ENCODE results near the gene ZZZ3. TPM values are rescaled to one million over a fixed set of nuclear protein-coding genes. Genes with fewer than 3 reads are reported as not detected.

Gene ZZZ3
- total and polyA plus RNA-seq, 2 donors (not counting 1 experiment from before 2014, with no cell fraction given), result 14.4 to 65.7 TPM

GRCh38 chr1:77643456-77643855, 39.0 kb downstream of the ZZZ3 start:
- peaks cover 4% of the 10 kb centered on the region for H3K9me3 Mint-ChIP-seq (ENCODE audit: insufficient read depth)
- H3K9ac ChIP-seq (ENCODE audit: low read length), result no peak overlapping the region
- H3K4me2 ChIP-seq (replicated peaks; ENCODE audit: low read depth, low read length, poor library complexity, severe bottlenecking), result no peak overlapping the region
- WGBS (ENCODE audit: insufficient coverage), result no CpG with 5 or more reads among the region's 2 CpGs
- peaks cover 5% of the 10 kb centered on the region for H3K4me1 Mint-ChIP-seq
- H3K27me3 ChIP-seq (replicated peaks in 1 of 4; ENCODE audit: control extremely low read depth in 1 of 4, control insufficient read depth in 3 of 4, insufficient read depth in 4 of 4, low read length in 3 of 4), result no peaks in the 10 kb centered on the region
- H3K27ac ChIP-seq (ENCODE audit: low read length in 2 of 2), result no peak overlapping the region
- H3K27me3 Mint-ChIP-seq, result no peaks in the 10 kb centered on the region
- no peak for DNase-seq
- intact Hi-C loops (cut with micrococcal nuclease), result no loop called here
- H3K27ac Mint-ChIP-seq, result no peak overlapping the region
- H3K36me3 ChIP-seq (replicated peaks in 1 of 2; ENCODE audit: control extremely low read depth in 1 of 2, control insufficient read depth in 1 of 2, extremely low read depth in 1 of 2, insufficient read depth in 2 of 2, low read length in 1 of 2), result peaks cover 7 to 26% of the 10 kb centered on the region in 2 experiments
- CTCF ChIA-PET, result no interaction called here
- H4K20me1 ChIP-seq (ENCODE audit: control insufficient read depth, insufficient read depth, low read length, poor library complexity, severe bottlenecking), result peaks cover 44% of the 10 kb centered on the region
- H3K4me3 ChIP-seq (ENCODE audit: control extremely low read depth in 1 of 5, extremely low read depth in 1 of 5, insufficient read depth in 1 of 5, low read depth in 2 of 5, low read length in 4 of 5), result no peak overlapping the region
- POLR2A ChIA-PET, result no interaction called here
- H3K4me3 Mint-ChIP-seq, result no peak overlapping the region
- H3K9me3 ChIP-seq (ENCODE audit: control extremely low read depth in 1 of 3, control insufficient read depth in 2 of 3, insufficient read depth in 1 of 3, low read length in 2 of 3), result peaks cover 0 to 13% (median under 1%) of the 10 kb centered on the region in 3 donors
- no peaks in the 10 kb centered on the region for H3K4me1 ChIP-seq (ENCODE audit: control insufficient read depth in 2 of 2, insufficient read depth in 2 of 2, low read length in 2 of 2)
- H3K79me2 ChIP-seq (ENCODE audit: control insufficient read depth, insufficient read depth, low read length), result peaks cover 71% of the 10 kb centered on the region
- TF ChIP-seq EZH2 (IDR thresholded peaks at IDR 0.05; ENCODE audit: borderline replicate concordance, insufficient read depth, low read depth, low read length, poor library complexity, severe bottlenecking), result no peak
- TF ChIP-seq, protein P1, sequence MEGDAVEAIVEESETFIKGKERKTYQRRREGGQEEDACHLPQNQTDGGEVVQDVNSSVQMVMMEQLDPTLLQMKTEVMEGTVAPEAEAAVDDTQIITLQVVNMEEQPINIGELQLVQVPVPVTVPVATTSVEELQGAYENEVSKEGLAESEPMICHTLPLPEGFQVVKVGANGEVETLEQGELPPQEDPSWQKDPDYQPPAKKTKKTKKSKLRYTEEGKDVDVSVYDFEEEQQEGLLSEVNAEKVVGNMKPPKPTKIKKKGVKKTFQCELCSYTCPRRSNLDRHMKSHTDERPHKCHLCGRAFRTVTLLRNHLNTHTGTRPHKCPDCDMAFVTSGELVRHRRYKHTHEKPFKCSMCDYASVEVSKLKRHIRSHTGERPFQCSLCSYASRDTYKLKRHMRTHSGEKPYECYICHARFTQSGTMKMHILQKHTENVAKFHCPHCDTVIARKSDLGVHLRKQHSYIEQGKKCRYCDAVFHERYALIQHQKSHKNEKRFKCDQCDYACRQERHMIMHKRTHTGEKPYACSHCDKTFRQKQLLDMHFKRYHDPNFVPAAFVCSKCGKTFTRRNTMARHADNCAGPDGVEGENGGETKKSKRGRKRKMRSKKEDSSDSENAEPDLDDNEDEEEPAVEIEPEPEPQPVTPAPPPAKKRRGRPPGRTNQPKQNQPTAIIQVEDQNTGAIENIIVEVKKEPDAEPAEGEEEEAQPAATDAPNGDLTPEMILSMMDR (IDR thresholded peaks at IDR 0.05), result no peak
- no peak for ATAC-seq (ENCODE audit: low read depth)
- no peak overlapping the region for H2AFZ ChIP-seq (ENCODE audit: insufficient read depth, low read depth, low read length, poor library complexity, severe bottlenecking)

GRCh38 chr1:77642941-77643340, 39.5 kb downstream of the ZZZ3 start:
- H4K20me1 ChIP-seq (ENCODE audit: control insufficient read depth, insufficient read depth, low read length, poor library complexity, severe bottlenecking), result peaks cover 38% of the 10 kb centered on the region
- no peaks in the 10 kb centered on the region for H3K27me3 ChIP-seq (replicated peaks in 1 of 4; ENCODE audit: control extremely low read depth in 1 of 4, control insufficient read depth in 3 of 4, insufficient read depth in 4 of 4, low read length in 3 of 4)
- H3K9me3 ChIP-seq (ENCODE audit: control extremely low read depth in 1 of 3, control insufficient read depth in 2 of 3, insufficient read depth in 1 of 3, low read length in 2 of 3), result peaks cover 0 to 10% (median 0%) of the 10 kb centered on the region in 3 donors
- H3K4me1 ChIP-seq (ENCODE audit: control insufficient read depth in 2 of 2, insufficient read depth in 2 of 2, low read length in 2 of 2), result no peaks in the 10 kb centered on the region
- DNase-seq (no peak), ATAC-seq (ENCODE audit: low read depth) (no peak)
- Mint-ChIP-seq H3K4me1 (peaks cover 4% of the 10 kb centered on the region), H3K27me3 (no peaks in the 10 kb centered on the region), H3K9me3 (ENCODE audit: insufficient read depth) (peaks cover 1% of the 10 kb centered on the region), H3K27ac (no peak overlapping the region), H3K4me3 (no peak overlapping the region)
- no peak overlapping the region for H3K4me2 ChIP-seq (replicated peaks; ENCODE audit: low read depth, low read length, poor library complexity, severe bottlenecking)
- peaks cover 9 to 24% of the 10 kb centered on the region in 2 experiments for H3K36me3 ChIP-seq (replicated peaks in 1 of 2; ENCODE audit: control extremely low read depth in 1 of 2, control insufficient read depth in 1 of 2, extremely low read depth in 1 of 2, insufficient read depth in 2 of 2, low read length in 1 of 2)
- H2AFZ ChIP-seq (ENCODE audit: insufficient read depth, low read depth, low read length, poor library complexity, severe bottlenecking), result no peak overlapping the region
- H3K79me2 ChIP-seq (ENCODE audit: control insufficient read depth, insufficient read depth, low read length), result peaks cover 70% of the 10 kb centered on the region
- no peak overlapping the region for H3K4me3 ChIP-seq (ENCODE audit: control extremely low read depth in 1 of 5, extremely low read depth in 1 of 5, insufficient read depth in 1 of 5, low read depth in 2 of 5, low read length in 4 of 5)
- CTCF ChIA-PET, result no interaction called here
- H3K9ac ChIP-seq (ENCODE audit: low read length), result no peak overlapping the region
- POLR2A ChIA-PET, result no interaction called here
- 100% methylated on average over 1 of the region's 3 CpGs for WGBS (ENCODE audit: insufficient coverage)
- intact Hi-C loops (cut with micrococcal nuclease), result no loop called here
- no peak overlapping the region for H3K27ac ChIP-seq (ENCODE audit: low read length in 2 of 2)
- TF ChIP-seq, protein P1 (IDR thresholded peaks at IDR 0.05), result no peak
- no peak for TF ChIP-seq EZH2 (IDR thresholded peaks at IDR 0.05; ENCODE audit: borderline replicate concordance, insufficient read depth, low read depth, low read length, poor library complexity, severe bottlenecking)

All from B cell (primary cell).